NCI-H2196 treated with DMSO at 0.1 percent for 48 hours (cell line): ENCODE results near the gene SMOC2.

Experiments used
- DNase-seq: peaks from one replicate; lab custom pipeline; 2025; ENCODE audit not compliant: unreplicated experiment; lab: John Stamatoyannopoulos, UW

Gene SMOC2

GRCh38 chr6:168515376-168515775 is 74.4 kb downstream of the SMOC2 start:
- DNase-seq, result no peak

GRCh38 chr6:168516944-168517741 is 76.2 kb downstream of the SMOC2 start:
- no peak for DNase-seq

DNA sequence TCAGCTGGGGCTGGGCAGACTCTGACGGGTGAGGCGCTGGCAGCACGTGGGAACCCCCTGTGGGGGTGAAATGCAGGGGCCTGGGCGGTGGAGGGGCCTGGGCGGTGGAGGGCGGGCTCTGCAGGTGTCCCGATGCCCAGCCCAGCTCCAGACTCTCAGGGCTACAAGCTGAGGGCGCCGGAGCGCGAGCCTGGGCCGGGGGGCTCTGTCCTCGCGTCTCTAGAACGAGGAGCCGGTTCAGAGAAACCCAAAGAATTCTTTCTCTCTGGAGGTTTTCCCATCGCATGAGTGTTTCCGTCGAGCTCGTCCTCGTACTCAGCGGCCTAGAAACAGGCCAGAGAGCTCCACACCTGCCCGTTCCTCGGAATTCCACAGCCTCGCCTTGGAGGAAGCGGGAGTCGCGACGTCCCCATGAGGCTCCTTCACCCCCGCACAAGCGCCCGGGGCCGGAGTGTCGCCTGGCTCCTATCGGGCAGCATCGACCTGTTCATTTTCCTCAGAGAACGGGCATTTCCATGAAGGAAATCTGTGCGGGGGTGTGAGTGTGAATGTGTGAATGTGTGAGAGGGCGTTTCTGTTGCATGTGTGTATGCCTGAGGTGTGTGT is 76.9 kb downstream of the SMOC2 start:
- DNase-seq, result no peak

- DNase-seq, result no peak
Observed at GRCh38 chr6:168518348-168518745, 77.4 kb downstream of the SMOC2 start.

- no peak for DNase-seq
Observed at GRCh38 chr6:168518867-168519266, 77.9 kb downstream of the SMOC2 start.

DNA sequence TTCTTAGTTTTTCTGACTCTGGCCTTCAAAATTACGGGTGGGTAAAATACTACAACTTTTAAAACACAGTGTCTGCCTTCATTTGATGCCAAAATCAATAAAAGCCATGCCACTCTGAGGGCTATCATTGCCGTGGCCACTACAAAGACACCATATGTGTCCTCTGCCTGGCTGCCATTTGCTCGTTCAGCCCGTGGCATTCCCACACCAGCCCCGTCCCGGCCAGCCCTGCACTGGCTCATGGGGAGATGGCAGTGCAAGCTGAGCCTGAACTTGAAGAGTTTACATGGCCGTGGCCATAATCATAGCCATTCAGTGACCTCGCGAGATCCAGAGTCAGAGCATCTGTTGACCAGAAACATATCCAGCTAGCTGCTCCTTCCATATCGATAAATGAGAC is 79.2 kb downstream of the SMOC2 start:
- DNase-seq, result no peak

DNA sequence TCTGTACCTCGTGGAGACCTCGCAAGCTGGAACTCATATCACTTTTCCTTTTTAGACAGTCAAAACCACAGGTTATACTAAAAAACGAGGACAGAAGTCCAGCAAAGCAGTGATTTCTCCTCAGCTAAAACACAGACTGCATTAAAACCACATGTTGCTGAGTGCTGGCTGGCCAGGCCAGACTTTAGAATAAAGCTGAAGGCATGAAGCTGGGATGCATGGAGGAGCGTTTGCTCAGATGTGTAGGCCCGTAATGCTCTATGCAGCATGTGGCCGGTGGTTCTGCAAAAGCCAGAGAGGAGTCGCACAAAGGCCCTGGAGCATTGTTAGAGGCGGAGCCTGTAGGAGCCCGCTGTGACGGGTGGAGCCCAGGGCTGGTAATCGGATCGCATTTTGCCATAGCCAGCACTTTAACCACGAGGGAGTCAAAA is 83.6 kb downstream of the SMOC2 start:
- DNase-seq, result no peak

GRCh38 chr6:168525114-168525513 is 84.1 kb downstream of the SMOC2 start:
- no peak for DNase-seq

- no peak for DNase-seq
Observed at GRCh38 chr6:168525926-168526630, 85.1 kb downstream of the SMOC2 start.

DNA sequence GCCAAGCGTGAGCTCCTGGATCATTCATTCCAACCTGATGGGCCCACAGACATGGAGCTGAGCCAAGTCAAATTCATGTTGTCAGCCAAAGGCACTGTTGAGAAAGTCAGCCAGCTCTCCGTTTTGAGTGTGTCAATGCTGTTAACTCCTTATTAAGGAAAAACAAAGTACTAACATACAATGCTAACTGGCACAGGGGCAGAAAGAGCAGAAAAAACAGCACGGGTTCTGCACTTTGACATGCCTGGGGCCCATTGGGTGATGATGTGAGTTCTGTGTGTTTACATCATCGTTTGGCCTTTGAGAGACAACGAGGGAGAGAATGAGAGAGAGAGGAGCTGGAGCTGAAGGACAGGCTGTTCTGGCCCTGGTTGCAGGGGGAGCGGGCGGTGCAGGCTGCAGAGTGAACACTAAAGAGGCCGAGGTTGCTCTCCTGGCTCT is 85.9 kb downstream of the SMOC2 start:
- DNase-seq, result no peak

DNA sequence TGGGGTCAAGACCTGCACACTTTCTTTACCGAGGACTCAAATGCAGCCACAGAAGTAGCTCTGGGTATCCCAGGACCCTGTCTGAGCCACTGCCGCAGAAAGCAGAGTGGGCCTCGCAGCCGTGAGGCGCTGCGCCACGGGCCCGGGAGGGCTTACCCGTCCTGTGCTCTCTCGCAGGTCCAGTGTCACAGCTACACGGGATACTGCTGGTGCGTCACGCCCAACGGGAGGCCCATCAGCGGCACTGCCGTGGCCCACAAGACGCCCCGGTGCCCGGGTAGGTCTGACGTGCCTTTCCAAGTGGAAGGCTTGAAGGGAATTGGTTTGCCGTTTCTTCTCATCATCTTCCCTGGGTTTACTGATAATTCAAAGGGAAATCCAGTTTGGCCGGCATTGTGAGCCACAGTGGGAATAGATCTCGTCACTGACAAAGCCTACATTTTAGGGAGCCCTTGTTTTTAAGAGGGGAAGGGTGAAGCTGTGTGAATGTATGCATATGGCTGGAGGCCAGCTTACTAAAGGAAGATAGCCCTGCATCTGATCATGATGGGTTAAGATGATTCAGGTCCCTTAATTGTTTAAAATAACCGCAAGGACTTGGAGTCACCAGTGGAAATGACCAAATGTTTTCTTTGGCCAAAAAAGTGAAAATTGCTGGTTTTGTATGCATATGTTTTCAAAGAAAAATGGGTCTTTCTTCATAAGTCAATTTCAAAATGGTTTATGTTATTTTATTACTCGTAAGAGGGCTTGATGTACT is 86.6 kb downstream of the SMOC2 start:
- no peak for DNase-seq

- no peak for DNase-seq
Observed at GRCh38 chr6:168528474-168529095, 87.6 kb downstream of the SMOC2 start.

GRCh38 chr6:168529214-168529613 is 88.2 kb downstream of the SMOC2 start:
- DNase-seq, result no peak

DNA sequence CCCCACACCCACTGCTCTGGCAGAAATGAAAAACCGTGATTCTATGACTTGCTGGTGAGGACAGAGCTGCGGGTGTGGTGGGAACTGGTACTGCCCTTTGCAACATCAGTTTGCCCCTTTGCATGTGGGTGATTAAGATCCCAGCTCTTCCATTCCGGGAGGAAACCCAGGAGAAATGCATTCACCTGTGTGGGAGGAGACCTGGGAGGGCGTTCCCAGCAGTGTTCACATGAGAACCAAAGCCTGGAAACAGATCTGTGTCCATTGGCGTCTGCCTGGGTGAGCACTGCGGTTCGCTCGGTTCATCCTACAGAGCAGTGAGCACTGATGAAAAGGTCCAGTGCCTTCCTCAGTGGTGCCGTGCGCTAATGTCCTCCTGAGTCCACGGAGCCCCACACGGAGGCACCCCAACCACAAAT is 89.7 kb downstream of the SMOC2 start:
- DNase-seq, result no peak

DNA sequence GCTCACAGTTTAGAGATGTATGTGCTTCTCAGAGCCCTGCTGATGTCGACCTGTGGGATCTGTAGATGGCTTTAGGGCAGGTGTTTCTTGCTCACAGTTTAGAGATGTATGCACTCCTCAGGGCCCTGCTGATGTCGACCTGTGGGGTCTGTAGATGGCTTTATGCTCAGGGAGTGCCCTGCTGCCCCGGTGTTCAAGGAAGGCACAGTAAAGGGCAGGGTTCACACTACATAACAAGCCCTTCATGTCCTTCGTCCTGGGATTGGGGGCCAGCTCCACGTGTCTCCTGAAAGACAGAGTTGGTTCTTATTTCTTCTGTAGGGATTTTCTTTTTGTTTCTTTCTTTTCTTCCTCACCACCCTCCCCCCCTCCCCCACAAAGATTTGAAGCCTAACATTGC is 91.1 kb downstream of the SMOC2 start:
- no peak for DNase-seq

- peak; percentile 28 for DNase-seq
Observed at GRCh38 chr6:168533414-168533813, 92.4 kb downstream of the SMOC2 start.

- DNase-seq, result no peak
Observed at GRCh38 chr6:168534265-168534664, 93.3 kb downstream of the SMOC2 start.

- no peak for DNase-seq
Observed at GRCh38 chr6:168535711-168536110, 94.7 kb downstream of the SMOC2 start.

DNA sequence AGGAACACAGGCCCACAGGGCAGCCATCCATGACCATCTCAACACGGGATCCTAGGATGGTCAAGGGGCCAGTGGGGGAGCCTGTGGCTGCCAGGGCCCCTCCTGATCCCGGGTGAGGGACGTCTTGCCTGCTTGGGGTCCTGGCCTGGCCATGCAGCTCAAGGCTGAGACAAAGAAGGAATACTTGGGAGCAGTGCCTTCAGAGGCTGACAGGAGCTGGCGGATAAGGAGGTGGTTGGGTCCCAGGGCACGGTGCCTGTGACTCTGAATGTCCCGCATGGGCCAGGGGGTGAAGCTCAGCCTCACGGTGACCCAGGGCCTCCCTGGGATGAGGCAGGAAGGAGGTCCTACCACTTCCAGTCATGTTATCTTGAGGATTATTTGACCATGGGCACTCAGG is 95.2 kb downstream of the SMOC2 start:
- no peak for DNase-seq

GRCh38 chr6:168536665-168537539 is 95.9 kb downstream of the SMOC2 start:
- no peak for DNase-seq
